Activated T-helper 1 cell treated with anti-CD3 and anti-CD28 coated beads, Interleukin-12 subunit alpha, Interleukin-12 subunit beta, Interleukin-2, Interleukin-4 antibody, amounts not matched to agents 30 ng/mL and 10 ng/mL and 1 ng/mL, durations not matched to agents 14 hours and 24 hours and 36 hours (primary cell): ENCODE data around the gene GOLGA8S. TPM values are rescaled to one million over a fixed set of nuclear protein-coding genes. Genes with fewer than 3 reads are reported as not detected.
"Not testable (repeated sequence)": the region's sequence is repeated elsewhere in the genome, so short reads cannot be mapped to it uniquely, and the experiment has no call there.

ENCODE experiments used
- DNase-seq: peaks from one replicate; pipeline ENCODE4 v3.0.0; 2021; ENCODE audit warnings: low spot score
- H3K27ac Mint-ChIP-seq: one replicate; pipeline ENCODE4 v1.8.0; 2021; ENCODE audit warnings: mild to moderate bottlenecking, mixed read lengths
- H3K27me3 Mint-ChIP-seq: one replicate; pipeline ENCODE4 v1.8.0; 2022; ENCODE audit warnings: mild to moderate bottlenecking, moderate library complexity, mixed read lengths; ENCODE audit not compliant: insufficient read depth
- H3K36me3 Mint-ChIP-seq: one replicate; pipeline ENCODE4 v1.8.0; 2021; ENCODE audit warnings: low read depth, mixed read lengths
- H3K4me1 Mint-ChIP-seq: one replicate; pipeline ENCODE4 v1.8.0; 2021; ENCODE audit warnings: low read depth, mixed read lengths
- H3K4me3 Mint-ChIP-seq: one replicate; pipeline ENCODE4 v1.8.0; 2021; ENCODE audit warnings: mild to moderate bottlenecking, moderate library complexity, mixed read lengths
- H3K9me3 Mint-ChIP-seq: one replicate; pipeline ENCODE4 v1.8.0; 2021; ENCODE audit warnings: mixed read lengths
- intact Hi-C: fragments of 100-400 bp; cut with micrococcal nuclease; formaldehyde crosslinking; loops from one replicate; pipeline ENCODE4 v1.15.1; 2024
- total RNA-seq: library from RNA; stranded (reverse); gene quantifications from 2 replicates; pipeline ENCODE4 v1.2.3, GENCODE V29; 2022

GOLGA8S gene
- total RNA-seq, 1 donor from 2014 or later: 0.08 TPM

DNA sequence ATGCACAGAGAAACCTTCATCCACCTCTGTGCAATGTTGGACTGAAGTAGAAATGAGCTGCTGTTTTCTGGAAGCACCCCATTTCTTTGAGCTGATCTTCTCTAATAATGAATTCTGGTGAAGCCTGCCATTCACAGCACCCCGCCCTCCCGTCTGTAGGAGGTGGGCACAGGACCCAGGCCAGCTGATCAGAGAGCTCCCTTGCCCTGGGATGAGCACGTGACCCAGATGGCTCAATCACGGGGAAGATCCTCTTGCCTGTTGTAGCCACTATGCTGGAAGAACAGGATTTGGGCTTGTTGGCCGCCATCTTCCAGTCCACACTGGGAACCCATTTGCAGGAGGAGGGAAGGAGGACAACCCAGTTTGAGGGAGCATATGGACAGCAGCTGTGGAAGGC lies 48.0 kb downstream of the GOLGA8S start:
- Mint-ChIP-seq H3K4me1 (no peaks in the 10 kb centered on the region), H3K4me3 (no peak overlapping the region), H3K36me3 (no peaks in the 10 kb centered on the region), H3K27ac (no peak overlapping the region), H3K27me3 (no peaks in the 10 kb centered on the region), H3K9me3 (peaks cover 15% of the 10 kb centered on the region)
- DNase-seq: no peak
- intact Hi-C loops: no loop called here

DNA sequence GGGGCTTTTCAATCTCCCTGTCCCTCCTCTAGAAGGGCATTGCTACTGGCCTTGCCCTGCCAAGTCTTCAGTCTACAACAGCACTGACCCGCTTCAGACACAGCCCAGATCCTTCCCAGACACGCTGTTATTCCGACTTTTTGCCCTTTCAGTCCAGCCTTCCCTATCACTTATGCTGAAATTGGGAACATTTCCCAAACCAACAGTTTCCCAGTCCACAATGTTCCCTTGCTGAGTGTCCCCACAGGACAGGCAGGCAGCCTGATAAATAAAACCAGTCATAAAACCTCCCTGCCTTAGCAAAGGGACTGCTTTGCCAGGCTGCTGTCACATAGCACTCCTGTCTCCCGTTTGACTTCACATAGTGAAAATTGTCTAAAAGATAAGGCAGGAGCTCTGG lies 49.0 kb downstream of the GOLGA8S start:
- no peak overlapping the region for H3K27ac Mint-ChIP-seq
- H3K27me3 Mint-ChIP-seq: no peaks in the 10 kb centered on the region
- no peaks in the 10 kb centered on the region for H3K4me1 Mint-ChIP-seq
- DNase-seq: no peak
- H3K36me3 Mint-ChIP-seq: no peaks in the 10 kb centered on the region
- intact Hi-C loops: no loop called here
- H3K9me3 Mint-ChIP-seq: peaks cover 15% of the 10 kb centered on the region
- H3K4me3 Mint-ChIP-seq: no peak overlapping the region

DNA sequence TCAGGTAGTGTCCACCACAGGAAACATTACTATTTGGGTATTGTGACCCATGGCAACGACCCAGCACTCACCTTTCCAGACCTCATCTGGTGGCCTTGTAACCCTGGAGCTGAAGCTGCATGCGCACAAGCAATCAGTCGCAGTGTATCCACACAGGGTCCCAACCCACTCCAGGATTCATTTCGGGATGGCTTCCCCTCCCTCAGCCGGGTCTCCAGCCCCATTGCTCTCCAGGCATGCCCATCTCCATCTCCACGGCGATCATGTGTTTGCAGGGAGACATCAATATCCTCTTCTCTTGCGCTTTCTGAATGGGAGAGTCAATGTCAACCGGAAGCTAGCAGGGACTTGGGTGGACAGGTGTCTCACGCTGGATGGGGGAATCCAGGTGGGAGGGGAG lies 57.3 kb downstream of the GOLGA8S start:
- no peak overlapping the region for H3K27ac Mint-ChIP-seq
- H3K9me3 Mint-ChIP-seq: peaks cover 4% of the 10 kb centered on the region
- intact Hi-C loops: no loop called here
- H3K27me3 Mint-ChIP-seq: no peaks in the 10 kb centered on the region
- H3K4me3 Mint-ChIP-seq: no peak overlapping the region
- DNase-seq: no peak
- H3K4me1 Mint-ChIP-seq: no peaks in the 10 kb centered on the region
- H3K36me3 Mint-ChIP-seq: no peaks in the 10 kb centered on the region

DNA sequence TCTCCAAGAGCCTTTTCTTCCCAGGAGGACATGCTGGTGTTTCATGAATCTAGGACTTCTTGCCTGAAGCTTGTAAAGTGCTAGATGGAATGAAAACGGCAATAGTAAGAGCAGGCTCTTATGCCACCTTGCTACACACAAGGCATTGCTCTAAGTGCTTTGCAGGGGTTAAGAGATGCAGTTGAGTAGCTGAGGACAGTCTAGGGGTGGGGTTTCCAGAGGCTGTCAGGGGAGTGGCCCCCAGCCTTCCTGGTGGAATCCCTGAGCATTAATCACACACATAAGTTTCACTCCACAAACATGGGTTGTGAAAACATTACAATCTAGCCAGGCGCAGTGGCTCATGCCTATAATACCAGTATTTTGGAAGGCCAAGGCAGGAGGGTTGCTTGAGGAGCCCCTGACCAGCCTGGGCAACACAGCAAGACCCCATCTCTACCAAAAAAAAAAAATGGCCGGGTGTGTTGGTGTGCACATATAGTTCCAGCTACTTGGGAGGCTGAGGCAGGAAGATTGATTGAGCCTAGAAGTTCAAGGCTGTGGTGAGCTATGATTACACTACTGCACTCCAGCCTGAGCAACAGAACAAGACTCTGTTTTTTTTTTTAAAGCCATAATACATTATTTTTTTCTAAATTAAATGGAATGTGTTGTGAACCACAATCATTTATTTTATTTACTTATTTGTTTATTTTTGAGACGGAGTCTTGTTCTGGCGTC lies 58.5 kb downstream of the GOLGA8S start:
- H3K27me3 Mint-ChIP-seq, H3K36me3 Mint-ChIP-seq, DNase-seq, H3K9me3 Mint-ChIP-seq, H3K4me3 Mint-ChIP-seq, H3K27ac Mint-ChIP-seq, H3K4me1 Mint-ChIP-seq, intact Hi-C loops: not testable (repeated sequence)

Other genes starting within 250 kb of the GOLGA8S start
- not detected in 2 replicates for gene GOLGA6L1, start 217.9 kb upstream of the GOLGA8S start, total RNA-seq
- gene GOLGA6L26, start 20.6 kb upstream of the GOLGA8S start, total RNA-seq: not detected in 2 replicates
- not detected in 2 replicates for gene GOLGA6L2, start 92.5 kb downstream of the GOLGA8S start, total RNA-seq
- gene MKRN3, start 210.9 kb downstream of the GOLGA8S start, total RNA-seq: 1.7 and 2.1 TPM in 2 replicates